A549 (cell line): ENCODE data around the gene CCND1.

ENCODE experiments used
- CEBPB ChIP-seq, 2 experiments: fragments of >200 bp in 1 of 2; sonication (Bioruptor Twin) in 1 of 2; formaldehyde crosslinking in 1 of 2; IDR thresholded peaks; 2 replicates each; pipeline ENCODE4 v1.6.1; 2012 to 2016
- CHD4 ChIP-seq: fragments of 200-600 bp; sonication (generic); IDR thresholded peaks from 2 replicates; pipeline ENCODE4 v1.6.1; 2016; ENCODE audit warnings: antibody characterized with exemption, mild to moderate bottlenecking, borderline replicate concordance
- EP300 ChIP-seq, 2 experiments: fragments of >200 bp; sonication (Bioruptor Twin); formaldehyde crosslinking; IDR thresholded peaks; 2 replicates in 1 of 2; 3 replicates in 1 of 2; pipeline ENCODE4 v1.6.1; 2016 to 2017
- KDM5A ChIP-seq: fragments of 200-600 bp; sonication (generic); IDR thresholded peaks from 2 replicates; pipeline ENCODE4 v1.6.1; 2016; ENCODE audit warnings: antibody characterized with exemption, mild to moderate bottlenecking
- MAFK ChIP-seq: fragments of 450-650 bp; IDR thresholded peaks from 2 replicates; pipeline ENCODE4 v1.6.1; 2014; ENCODE audit not compliant: partially characterized antibody
- MYC ChIP-seq: IDR thresholded peaks from 2 replicates; pipeline ENCODE4 v1.6.1; 2012; ENCODE audit warnings: mild to moderate bottlenecking, inconsistent platforms, low read length, improper control_type of control experiment, borderline replicate concordance
- PHF8 ChIP-seq: fragments of 200-600 bp; sonication (generic); IDR thresholded peaks from 2 replicates; pipeline ENCODE4 v1.6.1; 2016; ENCODE audit warnings: low read depth, mild to moderate bottlenecking, antibody characterized with exemption, moderate library complexity, borderline replicate concordance
- POLR2A ChIP-seq: IDR thresholded peaks from 2 replicates; pipeline ENCODE4 v1.6.1; 2012; ENCODE audit warnings: mild to moderate bottlenecking, low read length
- RAD21 ChIP-seq, 2 experiments: fragments of >200 bp in 1 of 2; sonication (Bioruptor Twin) in 1 of 2; formaldehyde crosslinking in 1 of 2; IDR thresholded peaks in 1 of 2; conservative IDR thresholded peaks in 1 of 2; 2 replicates in 1 of 2; 3 replicates in 1 of 2; pipeline ENCODE4 v1.6.1; 2012 to 2018; ENCODE audit warnings: inconsistent platforms in 1 of 2
- RFX5 ChIP-seq: fragments of 450-650 bp; IDR thresholded peaks from 2 replicates; pipeline ENCODE4 v1.7.1; 2014; ENCODE audit warnings: antibody characterized with exemption, mild to moderate bottlenecking, moderate library complexity
- ZNF302 ChIP-seq: fragments of 250-450 bp; sonication (Bioruptor Pico); IDR thresholded peaks from 2 replicates; pipeline ENCODE4 v1.9.0; 2021; ENCODE audit warnings: inconsistent platforms, mild to moderate bottlenecking, moderate library complexity
- TF ChIP-seq, protein P1 (sequence below): fragments of >200 bp; sonication (Bioruptor Twin); formaldehyde crosslinking; IDR thresholded peaks from 3 replicates; pipeline ENCODE4 v1.5.1; 2016
- TF ChIP-seq, protein P2 (sequence below): fragments of 200-600 bp; sonication (generic); IDR thresholded peaks from 2 replicates; pipeline ENCODE4 v1.6.1; 2016; ENCODE audit warnings: antibody characterized with exemption, mild to moderate bottlenecking, moderate library complexity
- TF ChIP-seq, protein P3 (sequence below): IDR thresholded peaks from 2 replicates; pipeline ENCODE4 v1.6.1; 2012

DNA sequence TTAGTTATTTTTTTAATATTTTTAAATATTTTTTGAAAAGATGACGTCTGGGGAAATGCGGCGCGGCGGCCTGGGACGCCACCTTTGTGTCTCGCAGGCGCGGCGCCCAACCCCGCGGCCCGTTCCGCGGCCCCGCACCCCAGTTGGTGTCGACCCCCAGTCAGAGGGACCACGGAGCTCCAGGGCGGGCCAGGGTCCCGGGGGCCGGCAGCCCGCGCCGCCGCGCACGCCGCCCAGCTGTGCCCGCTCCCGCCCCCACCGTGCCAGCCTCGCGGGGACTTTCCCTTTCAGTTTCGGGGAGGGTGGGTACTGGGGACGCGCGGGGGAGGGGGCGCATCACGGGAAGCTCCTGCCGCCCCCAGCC lies 1.6 kb downstream of the CCND1 start:
- no peak for TF ChIP-seq POLR2A
- no peak for TF ChIP-seq PHF8
- TF ChIP-seq MAFK: no peak
- TF ChIP-seq, protein P1, sequence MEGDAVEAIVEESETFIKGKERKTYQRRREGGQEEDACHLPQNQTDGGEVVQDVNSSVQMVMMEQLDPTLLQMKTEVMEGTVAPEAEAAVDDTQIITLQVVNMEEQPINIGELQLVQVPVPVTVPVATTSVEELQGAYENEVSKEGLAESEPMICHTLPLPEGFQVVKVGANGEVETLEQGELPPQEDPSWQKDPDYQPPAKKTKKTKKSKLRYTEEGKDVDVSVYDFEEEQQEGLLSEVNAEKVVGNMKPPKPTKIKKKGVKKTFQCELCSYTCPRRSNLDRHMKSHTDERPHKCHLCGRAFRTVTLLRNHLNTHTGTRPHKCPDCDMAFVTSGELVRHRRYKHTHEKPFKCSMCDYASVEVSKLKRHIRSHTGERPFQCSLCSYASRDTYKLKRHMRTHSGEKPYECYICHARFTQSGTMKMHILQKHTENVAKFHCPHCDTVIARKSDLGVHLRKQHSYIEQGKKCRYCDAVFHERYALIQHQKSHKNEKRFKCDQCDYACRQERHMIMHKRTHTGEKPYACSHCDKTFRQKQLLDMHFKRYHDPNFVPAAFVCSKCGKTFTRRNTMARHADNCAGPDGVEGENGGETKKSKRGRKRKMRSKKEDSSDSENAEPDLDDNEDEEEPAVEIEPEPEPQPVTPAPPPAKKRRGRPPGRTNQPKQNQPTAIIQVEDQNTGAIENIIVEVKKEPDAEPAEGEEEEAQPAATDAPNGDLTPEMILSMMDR: no peak
- TF ChIP-seq, protein P2, sequence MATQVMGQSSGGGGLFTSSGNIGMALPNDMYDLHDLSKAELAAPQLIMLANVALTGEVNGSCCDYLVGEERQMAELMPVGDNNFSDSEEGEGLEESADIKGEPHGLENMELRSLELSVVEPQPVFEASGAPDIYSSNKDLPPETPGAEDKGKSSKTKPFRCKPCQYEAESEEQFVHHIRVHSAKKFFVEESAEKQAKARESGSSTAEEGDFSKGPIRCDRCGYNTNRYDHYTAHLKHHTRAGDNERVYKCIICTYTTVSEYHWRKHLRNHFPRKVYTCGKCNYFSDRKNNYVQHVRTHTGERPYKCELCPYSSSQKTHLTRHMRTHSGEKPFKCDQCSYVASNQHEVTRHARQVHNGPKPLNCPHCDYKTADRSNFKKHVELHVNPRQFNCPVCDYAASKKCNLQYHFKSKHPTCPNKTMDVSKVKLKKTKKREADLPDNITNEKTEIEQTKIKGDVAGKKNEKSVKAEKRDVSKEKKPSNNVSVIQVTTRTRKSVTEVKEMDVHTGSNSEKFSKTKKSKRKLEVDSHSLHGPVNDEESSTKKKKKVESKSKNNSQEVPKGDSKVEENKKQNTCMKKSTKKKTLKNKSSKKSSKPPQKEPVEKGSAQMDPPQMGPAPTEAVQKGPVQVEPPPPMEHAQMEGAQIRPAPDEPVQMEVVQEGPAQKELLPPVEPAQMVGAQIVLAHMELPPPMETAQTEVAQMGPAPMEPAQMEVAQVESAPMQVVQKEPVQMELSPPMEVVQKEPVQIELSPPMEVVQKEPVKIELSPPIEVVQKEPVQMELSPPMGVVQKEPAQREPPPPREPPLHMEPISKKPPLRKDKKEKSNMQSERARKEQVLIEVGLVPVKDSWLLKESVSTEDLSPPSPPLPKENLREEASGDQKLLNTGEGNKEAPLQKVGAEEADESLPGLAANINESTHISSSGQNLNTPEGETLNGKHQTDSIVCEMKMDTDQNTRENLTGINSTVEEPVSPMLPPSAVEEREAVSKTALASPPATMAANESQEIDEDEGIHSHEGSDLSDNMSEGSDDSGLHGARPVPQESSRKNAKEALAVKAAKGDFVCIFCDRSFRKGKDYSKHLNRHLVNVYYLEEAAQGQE: no peak
- no peak for TF ChIP-seq KDM5A
- no peak for TF ChIP-seq MYC
- no peak for TF ChIP-seq RFX5
- no peak for TF ChIP-seq ZNF302 (CRISPR knock-in tag)
- no peak for TF ChIP-seq EP300 (IDR thresholded peaks at IDR 0.05)
- no peak for TF ChIP-seq RAD21 (conservative IDR thresholded peaks at IDR 0.05 in 1 of 2, IDR thresholded peaks at IDR 0.05 in 1 of 2)
- TF ChIP-seq CHD4: no peak
- TF ChIP-seq, protein P3, sequence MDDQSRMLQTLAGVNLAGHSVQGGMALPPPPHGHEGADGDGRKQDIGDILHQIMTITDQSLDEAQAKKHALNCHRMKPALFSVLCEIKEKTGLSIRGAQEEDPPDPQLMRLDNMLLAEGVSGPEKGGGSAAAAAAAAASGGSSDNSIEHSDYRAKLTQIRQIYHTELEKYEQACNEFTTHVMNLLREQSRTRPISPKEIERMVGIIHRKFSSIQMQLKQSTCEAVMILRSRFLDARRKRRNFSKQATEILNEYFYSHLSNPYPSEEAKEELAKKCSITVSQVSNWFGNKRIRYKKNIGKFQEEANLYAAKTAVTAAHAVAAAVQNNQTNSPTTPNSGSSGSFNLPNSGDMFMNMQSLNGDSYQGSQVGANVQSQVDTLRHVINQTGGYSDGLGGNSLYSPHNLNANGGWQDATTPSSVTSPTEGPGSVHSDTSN: no peak
- TF ChIP-seq CEBPB (IDR thresholded peaks at IDR 0.05): no peak
